Posterior vena cava (tissue), 2 donors: ENCODE results near the gene GCAT. TPM values are rescaled to one million over a fixed set of nuclear protein-coding genes. Genes with fewer than 3 reads are reported as not detected.

Source experiments
- DNase-seq: peaks from one replicate; pipeline ENCODE4 v3.0.0-alpha.2; 2020; ENCODE audit warnings: low spot score
- intact Hi-C, 2 donors: fragments of 100-400 bp; cut with DNase I; formaldehyde crosslinking; loops; one replicate each; pipeline versions ENCODE4 v1.14.1 to v1.14.2; 2022 to 2023
- total RNA-seq, 2 donors: library from RNA; stranded (reverse); fragmentation: NEBNext Ultra II Directional; extraction: Animal tissue kit (Norgen Biotek cat#: 25700); gene quantifications; one replicate each; pipeline ENCODE4 v1.2.1, GENCODE V29; 2021
- donor health status: DM: yes; HTN: yes; CAD: no.
- donor health status: DM: yes; HTN: yes; CAD: no.

Gene GCAT
- total RNA-seq, 2 donors from 2014 or later, result 3.3 to 6.2 TPM

GRCh38 chr22:37823134-37823985 lies 15.6 kb downstream of the GCAT start, which contains the start of gene GALR3:
Gene GALR3 (plus strand): TSS chr22:37823382. CDS start chr22:37823407, 25 bp downstream.
- intact Hi-C loops, result no loop called here
- DNase-seq, result no peak

- no peak for DNase-seq
- intact Hi-C loops, result no loop called here
Observed at GRCh38 chr22:37824674-37825641, 17.2 kb downstream of the GCAT start.

GRCh38 chr22:37827056-37827455 lies 19.3 kb downstream of the GCAT start:
- no peak for DNase-seq
- intact Hi-C loops, result no loop called here

GRCh38 chr22:37830093-37830842 lies 22.5 kb downstream of the GCAT start:
- DNase-seq, result no peak
- intact Hi-C loops, result no loop called here

GRCh38 chr22:37831472-37831871 lies 23.7 kb downstream of the GCAT start:
- DNase-seq, result no peak
- intact Hi-C loops, result no loop called here

- DNase-seq, result no peak
- intact Hi-C loops, result no loop called here
Observed at GRCh38 chr22:37832022-37832857, 24.5 kb downstream of the GCAT start.

GRCh38 chr22:37842015-37842793 lies 34.5 kb downstream of the GCAT start:
- intact Hi-C loops, result no loop called here
- no peak for DNase-seq

- intact Hi-C loops, result no loop called here
- DNase-seq, result no peak
Observed at GRCh38 chr22:37843741-37844089, 36.0 kb downstream of the GCAT start.

- no peak for DNase-seq
- intact Hi-C loops, result no loop called here
Observed at GRCh38 chr22:37844904-37845329, 37.2 kb downstream of the GCAT start.

GRCh38 chr22:37846433-37846832 lies 38.7 kb downstream of the GCAT start:
- DNase-seq, result no peak
- intact Hi-C loops, result no loop called here

GRCh38 chr22:37848587-37849088 lies 40.9 kb downstream of the GCAT start:
- DNase-seq, result no peak
- intact Hi-C loops, result no loop called here

GRCh38 chr22:37849089-37849751 lies 41.5 kb downstream of the GCAT start, which contains the start of gene EIF3L:
Gene EIF3L (plus strand): TSS chr22:37849419. CDS start chr22:37849450, 31 bp downstream.
- intact Hi-C loops, result no loop called here
- DNase-seq, result peak; percentile 97

GRCh38 chr22:37850801-37851200 lies 43.1 kb downstream of the GCAT start:
- intact Hi-C loops, result no loop called here
- DNase-seq, result no peak

GRCh38 chr22:37852418-37852817 lies 44.7 kb downstream of the GCAT start:
- intact Hi-C loops, result no loop called here
- DNase-seq, result no peak

- no peak for DNase-seq
- intact Hi-C loops, result no loop called here
Observed at GRCh38 chr22:37854946-37855345, 47.2 kb downstream of the GCAT start.

GRCh38 chr22:37855462-37855861 lies 47.7 kb downstream of the GCAT start:
- intact Hi-C loops, result no loop called here
- no peak for DNase-seq
